ENCODE results near the gene SMNDC1.

Gene SMNDC1

DNA sequence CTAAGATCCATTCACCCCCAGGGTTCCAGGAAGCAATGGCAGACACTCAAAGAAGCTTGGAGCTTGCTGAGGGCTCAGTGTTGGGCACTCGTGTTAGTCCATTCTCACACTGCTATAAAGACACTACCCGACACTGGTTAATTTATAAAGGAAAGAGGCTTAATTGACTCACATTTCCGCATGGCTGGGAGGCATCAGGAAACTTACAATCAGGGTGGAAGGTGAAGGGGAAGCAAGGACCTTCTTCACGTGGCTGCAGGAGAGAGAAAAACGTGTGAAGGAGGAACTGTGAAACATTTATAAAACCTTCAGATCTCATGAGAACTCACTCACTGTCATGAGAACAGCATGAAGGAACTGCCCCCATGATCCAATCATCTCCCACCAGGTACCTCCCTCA is 44.7 kb upstream of the SMNDC1 start:
- no peak overlapping the region for H3K4me2 ChIP-seq (ENCODE audit: low read depth, low read length)
- no peaks in the 10 kb centered on the region for H3K27me3 ChIP-seq (replicated peaks; ENCODE audit: insufficient read depth, low read length)
- no peak overlapping the region for H3K4me3 ChIP-seq (ENCODE audit: low read length)
- H2AFZ ChIP-seq (ENCODE audit: low read length), result no peak overlapping the region
- DNase-seq, result no peak
- peaks cover 52% of the 10 kb centered on the region for H3K4me1 ChIP-seq (ENCODE audit: low read length)
- H3K27ac ChIP-seq (ENCODE audit: low read length), result no peak overlapping the region
- peaks cover 31% of the 10 kb centered on the region for H3F3A ChIP-seq (ENCODE audit: insufficient read depth, low read length)
- H3K9me3 ChIP-seq (replicated peaks; ENCODE audit: insufficient read depth, low read length), result no peaks in the 10 kb centered on the region
- TF ChIP-seq EZH2phosphoT487 (IDR thresholded peaks at IDR 0.05; ENCODE audit: low read length), result no peak
- TF ChIP-seq, protein P1, sequence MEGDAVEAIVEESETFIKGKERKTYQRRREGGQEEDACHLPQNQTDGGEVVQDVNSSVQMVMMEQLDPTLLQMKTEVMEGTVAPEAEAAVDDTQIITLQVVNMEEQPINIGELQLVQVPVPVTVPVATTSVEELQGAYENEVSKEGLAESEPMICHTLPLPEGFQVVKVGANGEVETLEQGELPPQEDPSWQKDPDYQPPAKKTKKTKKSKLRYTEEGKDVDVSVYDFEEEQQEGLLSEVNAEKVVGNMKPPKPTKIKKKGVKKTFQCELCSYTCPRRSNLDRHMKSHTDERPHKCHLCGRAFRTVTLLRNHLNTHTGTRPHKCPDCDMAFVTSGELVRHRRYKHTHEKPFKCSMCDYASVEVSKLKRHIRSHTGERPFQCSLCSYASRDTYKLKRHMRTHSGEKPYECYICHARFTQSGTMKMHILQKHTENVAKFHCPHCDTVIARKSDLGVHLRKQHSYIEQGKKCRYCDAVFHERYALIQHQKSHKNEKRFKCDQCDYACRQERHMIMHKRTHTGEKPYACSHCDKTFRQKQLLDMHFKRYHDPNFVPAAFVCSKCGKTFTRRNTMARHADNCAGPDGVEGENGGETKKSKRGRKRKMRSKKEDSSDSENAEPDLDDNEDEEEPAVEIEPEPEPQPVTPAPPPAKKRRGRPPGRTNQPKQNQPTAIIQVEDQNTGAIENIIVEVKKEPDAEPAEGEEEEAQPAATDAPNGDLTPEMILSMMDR (IDR thresholded peaks at IDR 0.05; ENCODE audit: low read length), result no peak
- no peak for TF ChIP-seq EZH2 (optimal IDR thresholded peaks at IDR 0.05; ENCODE audit: low read depth, low read length)
- no peak overlapping the region for H3K9ac ChIP-seq (ENCODE audit: low read length)
- H3K9me2 ChIP-seq (replicated peaks; ENCODE audit: insufficient read depth, low read length), result no peaks in the 10 kb centered on the region
- H4K20me1 ChIP-seq (ENCODE audit: insufficient read depth, low read length), result no peaks in the 10 kb centered on the region
- H3K79me2 ChIP-seq (ENCODE audit: low read length), result no peaks in the 10 kb centered on the region
- no peaks in the 10 kb centered on the region for H3K36me3 ChIP-seq (replicated peaks; ENCODE audit: insufficient read depth, low read length)

DNA sequence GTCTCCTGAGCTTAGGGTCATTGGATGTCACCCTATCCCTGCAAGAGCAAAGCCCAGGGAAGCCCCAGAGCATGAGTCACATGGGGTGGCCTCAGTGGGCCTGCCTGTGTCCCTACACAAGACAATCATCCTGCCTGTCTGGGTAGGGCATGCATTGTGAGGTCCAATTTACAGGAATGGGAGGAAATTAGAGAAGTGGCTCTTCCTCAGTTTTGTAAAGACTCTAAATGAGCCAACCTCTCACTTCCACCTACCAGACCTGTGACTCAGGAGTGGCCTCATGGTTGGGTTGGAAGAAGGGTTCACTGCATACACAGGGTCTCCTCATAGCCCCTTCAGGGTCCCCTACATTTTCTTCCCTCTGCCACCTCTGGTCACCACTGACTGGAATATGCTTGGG is 43.6 kb upstream of the SMNDC1 start:
- TF ChIP-seq EZH2phosphoT487 (IDR thresholded peaks at IDR 0.05; ENCODE audit: low read length) (no peak), EZH2 (optimal IDR thresholded peaks at IDR 0.05; ENCODE audit: low read depth, low read length) (no peak)
- H3F3A ChIP-seq (ENCODE audit: insufficient read depth, low read length), result peaks cover 26% of the 10 kb centered on the region
- H3K4me1 ChIP-seq (ENCODE audit: low read length), result peaks cover 53% of the 10 kb centered on the region
- H3K9ac ChIP-seq (ENCODE audit: low read length), result no peak overlapping the region
- H3K9me3 ChIP-seq (replicated peaks; ENCODE audit: insufficient read depth, low read length), result no peaks in the 10 kb centered on the region
- H2AFZ ChIP-seq (ENCODE audit: low read length), result no peak overlapping the region
- DNase-seq, result no peak
- no peaks in the 10 kb centered on the region for H3K9me2 ChIP-seq (replicated peaks; ENCODE audit: insufficient read depth, low read length)
- no peak overlapping the region for H3K27ac ChIP-seq (ENCODE audit: low read length)
- H3K4me3 ChIP-seq (ENCODE audit: low read length), result no peak overlapping the region
- H3K79me2 ChIP-seq (ENCODE audit: low read length), result no peaks in the 10 kb centered on the region
- H3K27me3 ChIP-seq (replicated peaks; ENCODE audit: insufficient read depth, low read length), result no peaks in the 10 kb centered on the region
- no peak overlapping the region for H3K4me2 ChIP-seq (ENCODE audit: low read depth, low read length)
- H4K20me1 ChIP-seq (ENCODE audit: insufficient read depth, low read length), result no peaks in the 10 kb centered on the region
- no peaks in the 10 kb centered on the region for H3K36me3 ChIP-seq (replicated peaks; ENCODE audit: insufficient read depth, low read length)

DNA sequence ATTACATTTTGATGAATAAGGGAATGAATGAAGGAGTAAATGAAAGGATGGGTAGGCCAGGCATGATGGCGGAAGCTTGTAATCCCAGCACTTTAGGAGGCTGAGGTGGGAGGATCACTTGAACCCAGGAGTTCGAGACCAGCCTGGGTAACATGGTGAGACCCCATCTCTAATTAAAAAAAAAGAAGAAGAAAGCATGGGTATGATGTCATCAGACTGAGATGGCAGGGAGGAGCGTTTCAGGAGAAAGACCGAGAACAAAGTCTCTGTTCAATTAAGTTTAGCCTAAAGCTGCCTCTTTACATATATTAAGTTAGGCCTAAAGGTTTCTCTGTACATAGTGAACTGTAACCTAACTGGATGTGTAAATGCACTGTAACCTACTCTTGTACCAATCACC is 42.2 kb upstream of the SMNDC1 start:
- Histone ChIP-seq H3K4me1 (ENCODE audit: low read length) (peaks cover 53% of the 10 kb centered on the region), H3F3A (ENCODE audit: insufficient read depth, low read length) (peaks cover 21% of the 10 kb centered on the region), H3K9me2 (replicated peaks; ENCODE audit: insufficient read depth, low read length) (no peaks in the 10 kb centered on the region), H3K9ac (ENCODE audit: low read length) (no peak overlapping the region), H3K4me2 (ENCODE audit: low read depth, low read length) (peak overlapping the region; percentile 4; the same call in 1 of the 2 replicates), H3K27me3 (replicated peaks; ENCODE audit: insufficient read depth, low read length) (0 out of 2 replicates have a peak, but pooled peaks cover 8% of the 10 kb centered on the region), H3K4me3 (ENCODE audit: low read length) (no peak overlapping the region), H4K20me1 (ENCODE audit: insufficient read depth, low read length) (no peaks in the 10 kb centered on the region), H3K27ac (ENCODE audit: low read length) (peak overlapping the region; percentile 5; the same call in 1 of the 2 replicates), H3K9me3 (replicated peaks; ENCODE audit: insufficient read depth, low read length) (no peaks in the 10 kb centered on the region), H3K36me3 (replicated peaks; ENCODE audit: insufficient read depth, low read length) (no peaks in the 10 kb centered on the region), H3K79me2 (ENCODE audit: low read length) (no peaks in the 10 kb centered on the region), H2AFZ (ENCODE audit: low read length) (no peak overlapping the region)
- DNase-seq, result peak; percentile 36
- TF ChIP-seq, protein P1 (IDR thresholded peaks at IDR 0.05; ENCODE audit: low read length), result no peak
- TF ChIP-seq EZH2phosphoT487 (IDR thresholded peaks at IDR 0.05; ENCODE audit: low read length), result no peak

GRCh38 chr10:110345286-110345685 is 40.6 kb upstream of the SMNDC1 start:
- Histone ChIP-seq H3K4me2 (ENCODE audit: low read depth, low read length) (peak overlapping the region; percentile 24), H3K27me3 (replicated peaks; ENCODE audit: insufficient read depth, low read length) (0 out of 2 replicates have a peak, but pooled peaks cover 10% of the 10 kb centered on the region), H3K9me3 (replicated peaks; ENCODE audit: insufficient read depth, low read length) (no peaks in the 10 kb centered on the region)

More at GRCh38 chr10:110345286-110345685, 40.6 kb upstream of the SMNDC1 start:
- no peak for DNase-seq
- H3K9ac ChIP-seq (ENCODE audit: low read length), result no peak overlapping the region
- H3K36me3 ChIP-seq (replicated peaks; ENCODE audit: insufficient read depth, low read length), result no peaks in the 10 kb centered on the region
- TF ChIP-seq, protein P1 (IDR thresholded peaks at IDR 0.05; ENCODE audit: low read length), result no peak
- TF ChIP-seq EZH2 (optimal IDR thresholded peaks at IDR 0.05; ENCODE audit: low read depth, low read length) (no peak), EZH2phosphoT487 (IDR thresholded peaks at IDR 0.05; ENCODE audit: low read length) (no peak)
- peaks cover 27% of the 10 kb centered on the region for H3F3A ChIP-seq (ENCODE audit: insufficient read depth, low read length)
- H3K9me2 ChIP-seq (replicated peaks; ENCODE audit: insufficient read depth, low read length), result no peaks in the 10 kb centered on the region
- peak overlapping the region; percentile 34; the same call in 1 of the 2 replicates for H3K27ac ChIP-seq (ENCODE audit: low read length)
- no peak overlapping the region for H2AFZ ChIP-seq (ENCODE audit: low read length)
- H3K4me3 ChIP-seq (ENCODE audit: low read length), result no peak overlapping the region
- no peaks in the 10 kb centered on the region for H3K79me2 ChIP-seq (ENCODE audit: low read length)
- H3K4me1 ChIP-seq (ENCODE audit: low read length), result peaks cover 65% of the 10 kb centered on the region
- no peaks in the 10 kb centered on the region for H4K20me1 ChIP-seq (ENCODE audit: insufficient read depth, low read length)

Data from MM.1S (cell line).